GM21526 (cell line): ENCODE results near the gene IL13RA2.

Source experiments
- ATAC-seq: cut with Tn5 transposase; IDR thresholded peaks from one replicate; pipeline ENCODE4 v1.9.1; 2021; ENCODE audit warnings: moderate library complexity; ENCODE audit not compliant: unreplicated experiment, low FRiP score

IL13RA2 gene

GRCh38 chrX:114997779-114998178 is 19.6 kb downstream of the IL13RA2 start:
- no peak for ATAC-seq

GRCh38 chrX:114985967-114986592 is 31.3 kb downstream of the IL13RA2 start:
- ATAC-seq: no peak

- ATAC-seq: no peak
These were observed 41.1 kb downstream of the IL13RA2 start for GRCh38 chrX:114976292-114976691.

- no peak for ATAC-seq
These were observed 44.4 kb downstream of the IL13RA2 start for GRCh38 chrX:114973013-114973412.

GRCh38 chrX:114970806-114971205 is 46.6 kb downstream of the IL13RA2 start:
- ATAC-seq: no peak

GRCh38 chrX:114964374-114964773 is 53.0 kb downstream of the IL13RA2 start:
- no peak for ATAC-seq

- no peak for ATAC-seq
These were observed 55.2 kb downstream of the IL13RA2 start for GRCh38 chrX:114962209-114962608.

GRCh38 chrX:114959729-114960128 is 57.7 kb downstream of the IL13RA2 start:
- no peak for ATAC-seq
